H9 (cell line): ENCODE data around the gene ABCB1. TPM values are rescaled to one million over a fixed set of nuclear protein-coding genes. Genes with fewer than 3 reads are reported as not detected.
"Not testable (repeated sequence)": the region's sequence is repeated elsewhere in the genome, so short reads cannot be mapped to it uniquely, and the experiment has no call there.

Experiments
- DNase-seq: peaks from one replicate; pipeline ENCODE4 v3.0.0-alpha.2; 2017
- H2AFZ ChIP-seq: one replicate; pipeline ENCODE4 v1.6.1; 2013; ENCODE audit warnings: mild to moderate bottlenecking, low read length, control low read depth, moderate library complexity
- H2AK5ac ChIP-seq: 2 replicates; pipeline ENCODE4 v1.6.1; 2013; ENCODE audit warnings: low read length, control low read depth, mixed read lengths; ENCODE audit not compliant: insufficient read length
- H2BK120ac ChIP-seq: one replicate; pipeline ENCODE4 v1.6.1; 2013; ENCODE audit warnings: low read depth, mild to moderate bottlenecking, low read length, control low read depth, inconsistent platforms; ENCODE audit not compliant: poor library complexity, severe bottlenecking
- H2BK12ac ChIP-seq: 2 replicates; pipeline ENCODE4 v1.6.1; 2013; ENCODE audit warnings: low read length, control low read depth, mixed read lengths, low read depth; ENCODE audit not compliant: insufficient read length
- H2BK15ac ChIP-seq: 2 replicates; pipeline ENCODE4 v1.6.1; 2013; ENCODE audit warnings: low read depth, low read length, control low read depth
- H2BK20ac ChIP-seq: one replicate; pipeline ENCODE4 v1.6.1; 2013; ENCODE audit warnings: low read depth, mild to moderate bottlenecking, low read length, control low read depth, inconsistent platforms; ENCODE audit not compliant: poor library complexity, severe bottlenecking
- H2BK5ac ChIP-seq: 2 replicates; pipeline ENCODE4 v1.6.1; 2013; ENCODE audit warnings: low read length, control low read depth, mixed read lengths; ENCODE audit not compliant: insufficient read length
- H3K14ac ChIP-seq: 2 replicates; pipeline ENCODE4 v1.6.1; 2013; ENCODE audit warnings: low read length, control low read depth; ENCODE audit not compliant: insufficient read depth
- H3K18ac ChIP-seq: 2 replicates; pipeline ENCODE4 v1.6.1; 2013; ENCODE audit warnings: low read depth, mild to moderate bottlenecking, mixed read lengths, low read length, control low read depth; ENCODE audit not compliant: insufficient read length
- H3K23ac ChIP-seq: 2 replicates; pipeline ENCODE4 v1.6.1; 2013; ENCODE audit warnings: low read length, control low read depth, mixed read lengths, low read depth; ENCODE audit not compliant: insufficient read length
- H3K23me2 ChIP-seq: 2 replicates; pipeline ENCODE4 v1.6.1; 2013; ENCODE audit warnings: low read depth, mild to moderate bottlenecking, mixed read lengths, low read length, control low read depth; ENCODE audit not compliant: insufficient read length, poor library complexity, severe bottlenecking
- H3K27ac ChIP-seq: 2 replicates; pipeline ENCODE4 v1.5.1; 2013; ENCODE audit warnings: low read length, control low read depth, mixed read lengths, low read depth; ENCODE audit not compliant: insufficient read length
- H3K27me3 ChIP-seq: 2 replicates; pipeline ENCODE4 v1.6.1; 2013; ENCODE audit warnings: low read length, control low read depth, inconsistent platforms; ENCODE audit not compliant: insufficient read depth
- H3K4ac ChIP-seq: 2 replicates; pipeline ENCODE4 v1.6.1; 2013; ENCODE audit warnings: low read depth, mild to moderate bottlenecking, control low read depth, inconsistent platforms, low read length, moderate library complexity
- H3K4me1 ChIP-seq: 2 replicates; pipeline ENCODE4 v1.6.1; 2013; ENCODE audit warnings: low read length, control low read depth, inconsistent platforms; ENCODE audit not compliant: insufficient read depth
- H3K4me2 ChIP-seq: 2 replicates; pipeline ENCODE4 v1.6.1; 2013; ENCODE audit warnings: low read length, control low read depth, mixed read lengths; ENCODE audit not compliant: insufficient read length, insufficient read depth
- H3K56ac ChIP-seq: 2 replicates; pipeline ENCODE4 v1.6.1; 2013; ENCODE audit warnings: low read depth, mild to moderate bottlenecking, mixed read lengths, low read length, control low read depth; ENCODE audit not compliant: insufficient read length
- H3K79me1 ChIP-seq: 2 replicates; pipeline ENCODE4 v1.6.1; 2013; ENCODE audit warnings: low read depth, mild to moderate bottlenecking, moderate library complexity, low read length, control low read depth, inconsistent platforms; ENCODE audit not compliant: insufficient read depth, poor library complexity, severe bottlenecking
- H3K79me2 ChIP-seq: 2 replicates; pipeline ENCODE4 v1.6.1; 2013; ENCODE audit warnings: low read length, control low read depth, inconsistent platforms; ENCODE audit not compliant: insufficient read depth
- H3K9ac ChIP-seq: 2 replicates; pipeline ENCODE4 v1.6.1; 2013; ENCODE audit warnings: low read length, control low read depth, mixed read lengths; ENCODE audit not compliant: insufficient read length; ENCODE audit errors: extremely low read depth
- H3K9me3 ChIP-seq: one replicate; pipeline ENCODE4 v1.6.1; 2013; ENCODE audit warnings: low read depth, low read length, inconsistent platforms; ENCODE audit not compliant: control insufficient read depth
- H3T11ph ChIP-seq: one replicate; pipeline ENCODE4 v1.6.1; 2013; ENCODE audit warnings: mild to moderate bottlenecking, low read length, control low read depth, inconsistent platforms
- H4K20me1 ChIP-seq: one replicate; pipeline ENCODE4 v1.6.1; 2013; ENCODE audit not compliant: control insufficient read depth, insufficient read length, insufficient read depth
- H4K5ac ChIP-seq: 2 replicates; pipeline ENCODE4 v1.6.1; 2013; ENCODE audit warnings: low read depth, mild to moderate bottlenecking, mixed read lengths, low read length, control low read depth; ENCODE audit not compliant: insufficient read length
- H4K8ac ChIP-seq: replicated peaks from 2 replicates; pipeline ENCODE4 v1.6.1; 2013; ENCODE audit warnings: low read length, control low read depth, mixed read lengths, low read depth; ENCODE audit not compliant: insufficient read length
- H4K91ac ChIP-seq: 2 replicates; pipeline ENCODE4 v1.6.1; 2013; ENCODE audit warnings: low read depth, mild to moderate bottlenecking, moderate library complexity, mixed read lengths, low read length, control low read depth; ENCODE audit not compliant: insufficient read length
- H3K27ac Mint-ChIP-seq, 3 experiments: 2 replicates in 2 of 3; 3 replicates in 1 of 3; pipeline ENCODE4 v1.8.0; 2020 to 2021; ENCODE audit warnings: mixed read lengths in 3 of 3, mild to moderate bottlenecking in 1 of 3, moderate library complexity in 1 of 3
- H3K27me3 Mint-ChIP-seq: 2 replicates; pipeline ENCODE4 v1.8.0; 2021; ENCODE audit warnings: low read depth, mild to moderate bottlenecking, moderate library complexity, mixed read lengths
- H3K36me3 Mint-ChIP-seq, 3 experiments: 2 replicates in 2 of 3; 3 replicates in 1 of 3; pipeline ENCODE4 v1.8.0; 2020 to 2021; ENCODE audit warnings: low read depth in 3 of 3, mixed read lengths in 3 of 3; ENCODE audit not compliant: insufficient read depth in 1 of 3
- H3K4me1 Mint-ChIP-seq, 2 experiments: 2 replicates each; pipeline ENCODE4 v1.8.0; 2020; ENCODE audit warnings: mixed read lengths in 2 of 2
- H3K4me3 Mint-ChIP-seq, 2 experiments: 2 replicates in 1 of 2; 3 replicates in 1 of 2; pipeline ENCODE4 v1.8.0; 2020 to 2021; ENCODE audit warnings: mild to moderate bottlenecking in 2 of 2, mixed read lengths in 2 of 2, moderate library complexity in 1 of 2
- H3K9me3 Mint-ChIP-seq, 2 experiments: 2 replicates in 1 of 2; 3 replicates in 1 of 2; pipeline ENCODE4 v1.8.0; 2020; ENCODE audit warnings: mild to moderate bottlenecking in 2 of 2, mixed read lengths in 2 of 2, moderate library complexity in 1 of 2
- CTCF ChIP-seq: fragments of 200-600 bp; sonication (generic); conservative IDR thresholded peaks from 3 replicates; pipeline ENCODE4 v1.8.0; 2021; ENCODE audit warnings: antibody characterized with exemption, mild to moderate bottlenecking
- WGBS: extraction: QIAGEN DNeasy Blood & Tissue Kit; methylation state at CpG from one replicate; pipeline ENCODE4 v1.1.7; 2013; ENCODE audit warnings: missing lambda C conversion rate, low lambda C conversion rate, mixed read lengths; ENCODE audit not compliant: insufficient read length; ENCODE audit errors: extremely low coverage; 5-methylcytosine and 5-hydroxymethylcytosine counted together
- total RNA-seq: library from RNA; stranded (reverse); gene quantifications from 2 replicates; pipeline ENCODE4 v1.2.1, GENCODE V29; 2021

ABCB1 gene
- total RNA-seq, 1 experiment from 2014 or later: 0.33 TPM

GRCh38 chr7:87574630-87575029, 26.1 kb downstream of the ABCB1 start:
- Histone ChIP-seq H2AK5ac (no peak overlapping the region), H3K79me1 (no peaks in the 10 kb centered on the region), H2BK15ac (no peak overlapping the region), H3K23ac (no peak overlapping the region), H3K9ac (no peak overlapping the region), H3K4ac (no peak overlapping the region), H4K20me1 (no peaks in the 10 kb centered on the region), H3K27me3 (no peaks in the 10 kb centered on the region), H3T11ph (no peak overlapping the region), H3K23me2 (no peaks in the 10 kb centered on the region), H3K4me1 (no peaks in the 10 kb centered on the region), H3K79me2 (no peaks in the 10 kb centered on the region), H2AFZ (no peak overlapping the region), H4K8ac (no peak overlapping the region), H3K56ac (no peak overlapping the region), H4K5ac (no peak overlapping the region), H4K91ac (no peak overlapping the region), H2BK20ac (no peak overlapping the region), H3K27ac (no peak overlapping the region), H3K14ac (no peak overlapping the region), H2BK5ac (no peak overlapping the region), H3K4me2 (no peak overlapping the region), H2BK120ac (no peak overlapping the region), H3K9me3 (no peaks in the 10 kb centered on the region), H2BK12ac (no peak overlapping the region), H3K18ac (no peak overlapping the region)
- H3K27me3 Mint-ChIP-seq: peaks cover under 1% of the 10 kb centered on the region; the same call in 1 of the 2 replicates
- H3K36me3 Mint-ChIP-seq: no peaks in the 10 kb centered on the region
- H3K4me1 Mint-ChIP-seq: no peaks in the 10 kb centered on the region
- peaks cover 2 to 3% of the 10 kb centered on the region in 2 experiments; a peak in 2 of 5 replicates for H3K9me3 Mint-ChIP-seq
- no peak overlapping the region for H3K27ac Mint-ChIP-seq
- no peak for DNase-seq
- no peak for TF ChIP-seq CTCF
- no peak overlapping the region for H3K4me3 Mint-ChIP-seq
- WGBS: no CpG with 5 or more reads among the region's 2 CpGs

GRCh38 chr7:87572513-87572912, 28.2 kb downstream of the ABCB1 start:
- H3K9ac ChIP-seq, H3K36me3 Mint-ChIP-seq, H3K9me3 ChIP-seq, H3K4me3 Mint-ChIP-seq, H3K27ac ChIP-seq, H4K91ac ChIP-seq, H2BK12ac ChIP-seq, H2BK20ac ChIP-seq, H3K4me1 Mint-ChIP-seq, H2BK5ac ChIP-seq, H4K20me1 ChIP-seq, H3K4me2 ChIP-seq, H3K23ac ChIP-seq, H3K14ac ChIP-seq, H2AK5ac ChIP-seq, H3K27me3 ChIP-seq, H3K9me3 Mint-ChIP-seq, H2AFZ ChIP-seq, H3K79me1 ChIP-seq, DNase-seq, H3K4me1 ChIP-seq, H3K4ac ChIP-seq, H3K79me2 ChIP-seq, H2BK15ac ChIP-seq, H3K23me2 ChIP-seq, H3K27ac Mint-ChIP-seq, H2BK120ac ChIP-seq, H3K56ac ChIP-seq, H4K5ac ChIP-seq, H3K27me3 Mint-ChIP-seq, H3T11ph ChIP-seq, H4K8ac ChIP-seq, H3K18ac ChIP-seq: not testable (repeated sequence)
- no CpG with 5 or more reads among the region's 1 CpG for WGBS
